Subcutaneous abdominal adipose tissue (tissue), 5 donors: ENCODE measurements around the gene HELZ.
"Not testable (repeated sequence)": the region's sequence is repeated elsewhere in the genome, so short reads cannot be mapped to it uniquely, and the experiment has no call there.

Experiments
- H3K27ac ChIP-seq: one replicate; pipeline ENCODE4 v1.7.0; 2013; ENCODE audit warnings: low read depth, mild to moderate bottlenecking, inconsistent platforms, low read length, moderate library complexity
- H3K27me3 ChIP-seq, 5 donors: one replicate each; pipeline ENCODE4 v1.7.0; 2013; ENCODE audit warnings: low read length in 5 of 5, inconsistent platforms in 1 of 5; ENCODE audit not compliant: control insufficient read depth in 5 of 5, insufficient read depth in 4 of 5
- H3K36me3 ChIP-seq, 5 donors: one replicate each; pipeline ENCODE4 v1.7.0; 2013; ENCODE audit warnings: low read length in 5 of 5; ENCODE audit not compliant: control insufficient read depth in 5 of 5, insufficient read depth in 5 of 5
- H3K4me1 ChIP-seq, 5 donors: one replicate each; pipeline ENCODE4 v1.7.0; 2013; ENCODE audit warnings: low read length in 5 of 5, mild to moderate bottlenecking in 3 of 5, moderate library complexity in 1 of 5; ENCODE audit not compliant: control insufficient read depth in 5 of 5, insufficient read depth in 5 of 5
- H3K4me3 ChIP-seq, 5 donors: one replicate each; pipeline ENCODE4 v1.7.0; 2013; ENCODE audit warnings: low read length in 5 of 5, low read depth in 1 of 5
- H3K9ac ChIP-seq, 5 donors: one replicate each; pipeline ENCODE4 v1.7.0; 2013; ENCODE audit warnings: low read length in 5 of 5, mild to moderate bottlenecking in 4 of 5, moderate library complexity in 3 of 5
- H3K9me3 ChIP-seq, 5 donors: one replicate each; pipeline ENCODE4 v1.7.0; 2013; ENCODE audit warnings: low read length in 5 of 5; ENCODE audit not compliant: control insufficient read depth in 5 of 5
- donor health status: healthy.
- donor health status: healthy.
- donor health status: healthy.
- donor health status: healthy.
- donor health status: healthy.

HELZ gene

GRCh38 chr17:67156269-67157199, 88.5 kb downstream of the HELZ start:
- no peaks in the 10 kb centered on the region for H3K27me3 ChIP-seq
- peaks cover 7 to 38% (median 30%) of the 10 kb centered on the region in 5 donors for H3K36me3 ChIP-seq
- H3K9ac ChIP-seq: no peak overlapping the region
- no peaks in the 10 kb centered on the region for H3K9me3 ChIP-seq
- H3K4me3 ChIP-seq: no peak overlapping the region
- no peak overlapping the region for H3K27ac ChIP-seq
- H3K4me1 ChIP-seq: peaks cover 0 to 4% (median 0%) of the 10 kb centered on the region in 5 donors

GRCh38 chr17:67152824-67153223, 92.2 kb downstream of the HELZ start:
- H3K36me3 ChIP-seq: peaks cover 24 to 44% (median 36%) of the 10 kb centered on the region in 5 donors
- peaks cover 0 to under 1% (median 0%) of the 10 kb centered on the region in 5 donors for H3K4me1 ChIP-seq
- H3K27ac ChIP-seq: no peak overlapping the region
- no peaks in the 10 kb centered on the region for H3K9me3 ChIP-seq
- no peak overlapping the region for H3K9ac ChIP-seq
- no peak overlapping the region for H3K4me3 ChIP-seq
- no peaks in the 10 kb centered on the region for H3K27me3 ChIP-seq

GRCh38 chr17:67151717-67152116, 93.3 kb downstream of the HELZ start:
- no peak overlapping the region for H3K9ac ChIP-seq
- no peaks in the 10 kb centered on the region for H3K27me3 ChIP-seq
- H3K9me3 ChIP-seq: no peaks in the 10 kb centered on the region
- H3K36me3 ChIP-seq: peaks cover 35 to 55% (median 44%) of the 10 kb centered on the region in 5 donors
- no peaks in the 10 kb centered on the region for H3K4me1 ChIP-seq
- H3K4me3 ChIP-seq: no peak overlapping the region
- H3K27ac ChIP-seq: no peak overlapping the region

- no peak overlapping the region for H3K27ac ChIP-seq
- no peak overlapping the region for H3K4me3 ChIP-seq
- no peak overlapping the region for H3K9ac ChIP-seq
- H3K4me1 ChIP-seq: no peaks in the 10 kb centered on the region
- H3K36me3 ChIP-seq: peaks cover 41 to 64% (median 51%) of the 10 kb centered on the region in 5 donors
- no peaks in the 10 kb centered on the region for H3K27me3 ChIP-seq
- no peaks in the 10 kb centered on the region for H3K9me3 ChIP-seq
Observed at GRCh38 chr17:67150826-67151225, 94.2 kb downstream of the HELZ start.

GRCh38 chr17:67148352-67148751, 96.6 kb downstream of the HELZ start:
- Histone ChIP-seq H3K4me1 (peaks cover 0 to 3% (median 0%) of the 10 kb centered on the region in 5 donors), H3K9me3 (no peaks in the 10 kb centered on the region), H3K36me3 (peaks cover 52 to 87% (median 57%) of the 10 kb centered on the region in 5 donors), H3K27ac (no peak overlapping the region), H3K4me3 (no peak overlapping the region), H3K9ac (no peak overlapping the region), H3K27me3 (no peaks in the 10 kb centered on the region)

GRCh38 chr17:67145183-67145805, 99.7 kb downstream of the HELZ start:
- Histone ChIP-seq H3K36me3 (peaks cover 34 to 74% (median 56%) of the 10 kb centered on the region in 5 donors), H3K4me1 (peaks cover 0 to 4% (median 0%) of the 10 kb centered on the region in 5 donors)

GRCh38 chr17:67143318-67143717, 101.7 kb downstream of the HELZ start:
- H3K27ac ChIP-seq: no peak overlapping the region
- H3K9me3 ChIP-seq: peaks cover 0 to 4% (median 4%) of the 10 kb centered on the region in 5 donors
- peaks cover 23 to 70% (median 52%) of the 10 kb centered on the region in 5 donors for H3K36me3 ChIP-seq
- H3K9ac ChIP-seq: no peak overlapping the region
- H3K4me3 ChIP-seq: no peak overlapping the region
- H3K4me1 ChIP-seq: peaks cover 0 to 9% (median 6%) of the 10 kb centered on the region in 5 donors
- H3K27me3 ChIP-seq: no peaks in the 10 kb centered on the region

More at GRCh38 chr17:67145183-67145805, 99.7 kb downstream of the HELZ start:
- Histone ChIP-seq H3K27me3 (no peaks in the 10 kb centered on the region), H3K4me3 (no peak overlapping the region), H3K9ac (no peak overlapping the region), H3K27ac (no peak overlapping the region), H3K9me3 (peaks cover 0 to 4% (median 4%) of the 10 kb centered on the region in 5 donors)

GRCh38 chr17:67142030-67142429, 103.0 kb downstream of the HELZ start:
- not testable (repeated sequence) for H3K27ac ChIP-seq, H3K4me1 ChIP-seq, H3K4me3 ChIP-seq, H3K27me3 ChIP-seq, H3K9ac ChIP-seq, H3K9me3 ChIP-seq
- H3K36me3 ChIP-seq: peaks cover 23 to 59% (median 46%) of the 10 kb centered on the region in 5 donors

- H3K4me1 ChIP-seq: peaks cover 0 to 21% (median 15%) of the 10 kb centered on the region in 5 donors
- H3K36me3 ChIP-seq: peaks cover 19 to 56% (median 41%) of the 10 kb centered on the region in 5 donors
- H3K9me3 ChIP-seq: peaks cover 0 to 4% (median 4%) of the 10 kb centered on the region in 5 donors
- H3K9ac ChIP-seq: no peak overlapping the region
- no peaks in the 10 kb centered on the region for H3K27me3 ChIP-seq
- no peak overlapping the region for H3K4me3 ChIP-seq
- peak overlapping the region; percentile 16 for H3K27ac ChIP-seq
Observed at GRCh38 chr17:67139784-67140665, 105.0 kb downstream of the HELZ start.
